Nucleus accumbens (tissue), 56 donors: Measurements from ENCODE around the gene PAPOLA.
"Not testable (repeated sequence)": the region's sequence is repeated elsewhere in the genome, so short reads cannot be mapped to it uniquely, and the experiment has no call there.

Experiments used
- DNase-seq, 56 donors: peaks; one replicate each; lab custom pipeline; 2025; lab: John Stamatoyannopoulos, UW

Gene PAPOLA

DNA sequence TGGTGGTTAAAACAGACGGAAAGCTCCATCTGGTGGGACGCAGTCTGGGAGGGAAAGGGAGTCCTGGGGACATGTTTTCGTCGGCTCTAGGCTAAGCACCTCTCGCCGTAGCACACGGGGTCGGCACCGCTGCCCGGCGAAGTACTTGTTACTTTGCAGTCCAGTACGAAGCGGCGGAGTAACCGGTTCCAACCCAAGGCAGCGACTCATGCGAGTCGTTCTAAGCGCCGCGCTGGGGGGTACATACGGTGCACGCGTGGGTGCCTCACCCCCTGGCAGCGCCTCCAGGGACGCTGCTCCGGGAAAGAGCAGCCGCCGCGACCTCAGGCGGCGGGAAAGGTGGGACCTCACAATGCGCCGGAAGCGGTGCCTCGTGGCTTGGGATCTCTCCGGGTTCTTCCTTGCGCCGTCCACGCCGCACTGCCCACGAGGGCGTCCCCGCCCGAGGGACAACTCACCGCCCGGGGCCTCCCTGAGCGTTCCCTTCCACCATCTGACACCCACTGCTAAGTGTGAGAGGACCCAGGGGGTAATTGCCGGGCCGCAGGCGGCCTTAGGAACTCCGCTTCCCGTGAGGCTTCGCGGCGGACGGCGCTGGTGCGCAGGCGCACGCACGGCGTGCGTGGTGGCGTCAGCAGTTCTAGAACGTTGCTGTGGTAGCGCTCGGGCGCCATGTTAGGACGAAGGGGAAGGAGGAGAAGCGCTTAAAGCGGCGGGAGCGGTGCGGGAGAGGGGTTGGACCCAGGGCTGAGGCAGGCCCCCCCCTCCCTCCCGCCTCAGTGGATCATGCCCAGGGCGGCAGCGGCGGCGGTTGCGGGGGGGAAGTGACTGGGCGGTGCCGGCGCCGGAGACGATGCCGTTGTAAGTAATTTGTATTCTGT, at the start of gene PAPOLA:
TSS of gene PAPOLA (plus strand) at position 643 of the 881 bp plus-strand sequence. CDS start at position 854, 211 bp downstream.
- DNase-seq, result peak; percentile 54 to 97 (median 92)

DNA sequence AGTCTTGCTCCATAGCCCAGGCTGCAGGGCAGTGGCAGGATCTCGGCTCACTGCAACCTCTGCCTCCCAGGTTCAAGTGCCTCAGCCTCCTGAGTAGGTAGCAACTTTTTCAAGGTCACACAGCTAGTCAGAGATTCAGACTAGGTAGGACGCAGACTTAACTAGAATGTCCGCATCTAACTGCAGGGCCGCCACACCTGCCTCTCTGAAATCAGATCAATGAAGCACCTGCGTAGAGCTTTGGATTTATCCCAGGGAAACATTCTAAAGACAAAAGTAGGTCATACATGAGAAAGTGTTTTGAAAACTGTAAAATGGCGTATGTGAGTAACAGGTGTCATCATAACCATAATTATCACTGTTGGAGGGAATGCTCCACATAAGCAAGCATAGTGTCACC, 49.5 kb upstream of the PAPOLA start:
- no peak for DNase-seq

DNA sequence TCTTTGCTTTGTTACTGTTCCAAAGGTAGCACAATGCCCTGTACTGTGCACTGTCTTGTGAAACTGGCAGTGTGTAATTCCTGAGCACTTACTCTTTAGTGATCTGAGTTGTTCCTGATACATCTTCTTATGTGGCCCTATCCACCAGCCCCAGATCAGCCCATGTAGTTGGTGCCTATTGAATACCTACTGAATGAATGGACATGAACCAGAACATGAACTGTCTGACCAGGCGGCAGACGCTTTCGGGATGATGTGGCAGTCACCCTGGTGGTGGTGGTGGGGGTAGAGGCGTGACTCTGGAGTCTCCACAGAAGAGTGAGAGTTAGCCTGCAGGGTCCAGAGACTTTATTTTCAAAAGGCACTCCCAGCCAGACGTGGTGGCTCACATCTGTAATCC, 46.6 kb upstream of the PAPOLA start:
- DNase-seq, result no peak

DNA sequence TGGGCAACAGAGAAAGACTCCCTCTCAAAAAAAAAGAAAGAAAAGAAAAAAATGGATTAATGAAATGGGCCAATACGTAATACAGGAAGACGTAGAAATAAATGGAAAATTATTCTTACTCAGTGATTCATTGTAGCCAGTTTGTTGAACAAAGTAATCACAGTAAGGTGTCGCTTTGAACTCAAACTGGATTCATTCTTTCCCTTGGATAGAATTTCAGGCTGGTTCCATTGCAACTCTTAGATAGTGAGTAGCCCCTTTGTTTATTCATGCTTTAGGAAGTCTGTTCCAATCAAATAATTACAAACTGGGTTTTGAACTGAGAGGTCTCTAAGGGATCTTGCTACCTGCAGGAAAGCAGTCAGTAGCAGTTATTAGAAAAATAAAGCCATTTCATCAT, 42.3 kb upstream of the PAPOLA start:
- no peak for DNase-seq

DNA sequence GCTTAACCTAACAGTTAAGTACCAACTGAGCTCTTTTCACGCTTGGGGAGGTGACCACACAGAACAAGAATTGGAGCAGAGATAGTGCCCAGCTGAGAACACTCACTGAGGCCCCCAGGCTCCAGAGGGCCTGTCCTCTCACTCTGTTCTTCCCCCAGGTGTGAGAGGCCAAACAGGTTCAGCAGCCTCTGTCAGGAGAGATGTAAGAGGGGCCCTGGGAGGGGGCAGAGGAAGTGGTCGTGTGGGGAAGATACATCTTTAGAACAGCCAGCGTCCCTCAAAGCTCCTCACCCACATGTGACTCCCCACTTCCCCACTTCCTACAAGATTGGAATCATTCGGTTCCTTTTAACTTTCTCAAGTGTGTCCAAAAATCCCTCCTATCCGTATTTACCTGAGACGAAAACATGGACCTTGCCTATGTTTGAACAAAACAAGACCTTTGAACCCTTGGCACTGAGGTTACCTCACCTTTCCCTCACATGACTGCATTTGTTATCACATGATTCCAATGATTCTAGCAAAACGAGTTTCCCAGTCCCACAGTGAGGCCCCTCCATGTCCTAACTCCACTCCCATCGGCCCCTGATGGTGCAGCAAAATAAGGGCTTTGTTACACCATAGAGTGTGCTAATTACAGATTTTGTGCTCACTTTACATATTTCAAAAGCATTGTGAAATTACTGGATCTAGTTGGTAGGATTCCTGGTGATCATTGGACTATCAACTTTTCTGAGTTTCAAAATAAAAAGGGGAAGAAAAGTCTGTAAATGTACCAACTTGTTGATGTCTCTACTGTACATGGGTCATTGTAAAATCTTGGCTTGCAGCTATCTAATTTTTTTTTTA, 40.0 kb upstream of the PAPOLA start:
- no peak for DNase-seq

DNA sequence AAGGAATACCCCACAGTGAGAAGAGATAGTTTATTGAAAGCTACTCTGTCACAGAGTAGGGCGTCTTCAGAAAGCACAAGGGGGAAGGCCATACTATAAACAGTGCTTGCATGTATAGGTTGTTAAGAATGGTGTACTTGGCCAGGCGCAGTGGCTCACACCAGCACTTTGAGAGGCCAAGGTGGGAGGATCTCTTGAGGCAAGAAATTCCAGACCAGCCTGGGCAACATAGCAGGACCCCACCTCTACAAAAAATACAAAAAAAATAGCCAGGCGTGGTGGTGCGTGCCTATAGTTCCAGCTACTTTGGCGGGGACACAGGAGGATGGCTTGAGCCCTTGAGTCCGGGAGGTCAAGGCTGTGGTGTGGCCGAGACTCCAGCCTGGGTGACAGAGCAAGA, 38.0 kb upstream of the PAPOLA start:
- no peak for DNase-seq

DNA sequence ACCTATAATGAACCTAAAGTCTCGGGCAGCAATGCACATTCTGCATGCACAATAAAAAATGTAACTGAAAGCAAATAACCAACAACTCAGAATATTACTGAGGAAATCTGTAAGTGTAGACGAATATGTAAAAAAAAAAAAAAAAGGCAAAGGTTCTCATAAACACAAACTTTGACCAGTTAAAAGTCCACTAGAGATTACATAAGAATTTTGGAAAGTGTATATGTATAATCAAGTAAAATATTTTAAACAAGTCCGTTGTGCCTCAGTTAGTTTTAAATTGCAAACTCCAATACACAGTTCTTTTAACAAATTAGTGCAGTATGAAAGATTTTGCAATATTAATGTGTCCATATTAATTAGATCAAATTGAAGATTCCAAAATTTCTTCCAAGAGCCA, 35.3 kb upstream of the PAPOLA start:
- no peak for DNase-seq

DNA sequence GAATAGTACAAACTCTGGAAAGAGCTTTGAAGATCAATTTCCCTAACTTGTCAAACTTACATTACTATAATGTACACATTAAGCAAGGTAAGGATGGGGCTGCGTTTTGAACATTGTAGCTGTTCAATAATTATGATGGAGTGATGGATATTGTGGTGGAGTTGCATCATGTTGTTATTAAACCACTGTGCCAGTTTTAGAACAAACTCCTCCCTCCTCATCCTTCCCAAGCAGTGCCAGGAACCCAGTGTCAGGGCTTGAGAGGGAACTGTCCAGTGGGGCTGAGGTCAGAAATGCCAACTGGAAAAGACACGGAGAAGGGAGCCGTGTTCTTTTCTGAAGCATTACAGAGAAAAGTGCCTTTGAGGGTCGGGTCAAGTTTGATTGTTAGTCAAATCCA, 31.9 kb upstream of the PAPOLA start:
- no peak for DNase-seq

DNA sequence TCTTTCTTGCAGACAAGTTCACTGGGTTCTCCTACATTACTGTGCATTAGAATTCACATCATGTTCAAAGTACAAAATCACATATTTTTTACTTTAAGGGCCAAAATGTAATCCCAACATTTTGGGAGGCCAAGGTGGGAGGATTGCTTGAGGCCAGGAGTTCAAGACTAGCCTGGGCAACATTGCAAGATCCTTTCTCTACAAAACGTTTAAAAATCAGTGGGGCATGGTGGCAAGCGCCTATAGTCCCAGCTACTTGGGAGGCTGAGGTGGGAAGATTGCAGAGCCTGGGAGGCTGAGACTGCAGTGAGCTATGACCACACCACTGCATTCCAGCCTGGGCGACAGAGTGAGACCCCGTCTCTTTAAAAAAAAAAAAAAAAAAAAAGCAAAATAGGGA, 31.2 kb upstream of the PAPOLA start:
- DNase-seq, result not testable (repeated sequence)

DNA sequence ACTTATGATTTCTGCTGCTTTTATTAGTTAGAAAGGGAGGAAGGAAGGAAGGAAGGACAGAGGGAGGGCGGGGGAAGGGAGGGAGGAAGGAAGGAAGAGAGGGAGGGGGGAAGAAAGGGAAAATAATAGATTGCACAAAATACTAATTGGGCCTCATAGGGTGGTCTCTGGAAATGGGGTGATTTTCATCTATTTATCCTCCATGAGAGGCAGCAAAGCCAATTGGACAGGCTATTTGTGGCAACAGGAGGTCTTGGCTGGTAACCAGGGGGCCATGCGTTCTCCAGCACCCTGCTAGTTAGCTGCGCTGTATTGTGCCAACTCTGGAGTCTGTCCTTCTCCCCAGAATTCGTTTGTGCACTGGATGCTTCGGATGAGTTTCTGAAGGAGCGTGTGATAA, 24.1 kb upstream of the PAPOLA start:
- DNase-seq, result no peak

DNA sequence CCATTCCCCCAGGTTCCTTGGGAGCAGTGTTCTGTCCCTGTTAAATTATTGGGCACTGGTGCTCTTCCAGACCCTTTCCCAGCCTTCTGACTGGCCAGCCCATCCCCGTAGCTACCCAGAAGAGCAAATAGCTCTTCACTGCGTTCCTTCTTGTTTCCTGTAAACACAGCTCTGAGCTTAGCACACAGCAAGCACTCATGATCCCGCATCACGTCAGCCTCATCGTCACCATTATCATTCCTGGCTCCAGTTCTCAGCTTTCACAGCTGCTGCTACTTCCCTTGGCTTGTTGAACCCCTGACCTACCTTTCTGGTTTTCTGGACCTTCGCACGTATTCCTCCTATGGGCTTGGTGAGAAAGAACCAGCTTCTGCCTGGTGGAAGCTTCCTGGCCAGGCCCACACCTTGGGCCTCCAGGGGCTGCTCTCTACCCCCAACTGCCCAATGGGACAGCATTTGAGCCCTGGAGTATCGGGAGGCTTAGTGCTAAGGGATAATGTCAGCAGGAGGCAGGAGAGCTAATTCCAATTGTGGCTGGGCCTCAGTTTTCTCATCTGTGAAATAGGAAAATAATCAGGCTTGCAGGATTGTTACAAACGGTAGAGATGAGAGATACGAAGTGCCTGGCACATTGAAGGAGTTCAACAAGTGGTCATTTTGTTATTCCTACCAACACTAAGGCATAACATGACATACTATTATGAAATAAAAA, 22.6 kb upstream of the PAPOLA start:
- no peak for DNase-seq

DNA sequence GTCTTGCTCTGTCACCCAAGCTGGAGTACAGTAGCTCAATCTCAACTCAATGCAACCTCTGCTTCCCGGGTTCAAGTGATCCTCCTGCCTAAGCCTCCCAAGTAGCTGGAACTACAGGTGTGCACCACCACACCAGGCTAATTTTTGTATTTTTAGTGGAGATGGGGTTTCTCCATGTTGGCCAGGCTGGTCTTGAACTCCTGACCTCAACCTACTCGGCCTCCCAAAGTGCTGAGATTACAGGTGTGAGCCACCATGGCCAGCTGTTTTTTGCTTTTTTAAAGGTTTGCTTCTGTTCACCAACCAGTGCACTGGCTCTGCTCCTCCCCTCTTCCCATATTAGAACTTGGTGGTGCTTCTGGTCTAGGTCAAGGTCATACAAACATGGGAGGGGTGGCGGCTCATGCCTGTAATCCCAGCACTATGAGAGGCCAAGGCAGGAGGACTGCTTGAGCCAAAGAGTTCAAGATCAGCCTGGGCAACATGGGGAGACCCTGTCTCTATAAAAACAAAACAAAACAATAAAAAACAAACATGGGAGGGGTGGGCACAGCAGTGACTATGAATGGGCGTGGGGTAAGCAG, 20.4 kb upstream of the PAPOLA start:
- no peak for DNase-seq

DNA sequence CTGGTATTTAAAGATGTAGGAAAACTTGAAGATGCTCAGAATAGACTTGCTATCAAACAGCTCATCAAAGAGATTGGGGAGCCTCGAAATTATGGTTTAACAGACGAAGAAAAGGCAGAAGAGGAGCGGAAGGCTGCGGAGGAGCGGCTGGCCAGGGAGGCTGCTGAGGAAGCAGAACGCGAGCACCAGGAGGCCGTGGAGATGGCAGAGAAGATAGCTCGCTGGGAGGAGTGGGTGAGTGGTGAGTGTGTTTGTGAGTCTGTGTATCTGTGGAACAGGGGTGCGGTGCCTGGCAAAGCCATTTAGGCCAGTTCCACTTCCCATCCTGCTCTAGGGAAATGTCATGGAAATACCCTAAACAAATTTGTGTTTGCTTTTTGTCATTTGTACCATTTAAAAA, 19.2 kb upstream of the PAPOLA start:
- no peak for DNase-seq

DNA sequence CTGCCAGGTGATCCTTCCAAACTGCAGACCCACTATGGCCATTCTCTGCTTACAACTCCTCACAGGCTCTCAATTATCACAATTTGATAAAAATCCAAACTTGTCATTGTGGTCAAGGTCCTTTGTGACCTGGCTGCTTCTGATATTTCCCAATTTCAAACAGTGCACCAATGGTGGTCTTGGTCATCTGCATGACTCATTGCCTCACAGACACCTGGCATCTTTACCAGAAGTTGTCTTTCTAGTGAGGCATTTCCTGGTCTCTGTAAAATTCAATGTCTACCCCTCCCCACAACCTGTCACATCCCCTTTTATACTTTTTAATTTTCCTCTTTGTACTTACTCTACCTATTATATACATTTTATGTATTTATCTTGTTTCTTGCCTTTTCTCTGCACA, 17.8 kb upstream of the PAPOLA start:
- no peak for DNase-seq

DNA sequence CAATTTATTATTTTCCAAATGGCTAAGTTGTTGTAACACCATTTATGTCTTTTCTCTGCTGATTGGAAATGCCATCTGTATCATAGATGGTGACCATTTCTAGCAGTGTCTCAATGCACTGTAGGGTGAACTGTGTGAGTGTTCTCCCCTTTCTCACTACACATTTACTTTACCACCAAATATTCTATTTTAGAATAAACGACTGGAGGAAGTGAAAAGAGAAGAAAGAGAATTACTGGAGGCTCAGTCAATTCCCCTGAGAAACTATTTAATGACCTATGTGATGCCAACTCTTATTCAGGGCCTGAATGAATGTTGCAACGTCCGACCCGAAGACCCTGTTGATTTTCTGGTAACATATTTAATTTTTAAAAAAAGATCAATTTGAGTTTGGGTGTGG, 15.5 kb upstream of the PAPOLA start:
- DNase-seq, result no peak

DNA sequence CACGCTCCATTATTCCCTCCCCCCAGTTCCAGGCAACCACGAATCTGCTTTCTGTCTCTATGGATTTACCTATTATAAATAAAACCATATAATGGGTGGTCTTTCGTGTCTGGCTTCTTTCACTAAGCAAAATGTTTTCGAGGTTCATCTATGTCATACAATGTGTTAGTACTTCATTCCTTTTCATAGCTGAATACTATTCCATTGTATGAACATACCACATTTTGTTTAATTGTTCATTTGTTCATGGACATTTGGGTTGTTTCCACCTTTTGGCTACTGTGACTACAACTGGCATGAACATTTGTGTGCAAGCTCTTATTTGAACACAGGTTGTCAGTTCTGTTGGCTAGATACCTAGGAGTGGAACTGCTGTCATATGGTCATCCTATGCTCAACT, 12.9 kb upstream of the PAPOLA start:
- DNase-seq, result no peak

DNA sequence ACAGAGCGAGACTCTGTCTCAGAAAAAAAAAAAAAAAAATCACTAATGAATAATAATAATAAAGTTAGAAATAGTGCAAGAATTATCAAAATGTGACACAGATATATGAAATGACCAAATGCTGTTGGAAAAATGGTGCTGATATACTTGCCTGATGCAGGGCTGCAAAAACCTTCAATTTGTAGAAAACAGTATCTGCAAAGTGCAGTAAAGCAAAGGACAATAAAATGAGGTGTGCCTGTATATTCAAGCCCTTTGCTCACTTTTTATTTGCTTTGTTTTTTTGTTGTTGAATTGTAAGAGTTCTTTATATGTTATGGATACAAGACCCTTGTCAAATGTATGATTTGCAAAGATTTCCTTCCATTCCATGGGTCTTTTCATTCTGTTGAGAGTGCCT, 9.0 kb upstream of the PAPOLA start:
- no peak for DNase-seq

DNA sequence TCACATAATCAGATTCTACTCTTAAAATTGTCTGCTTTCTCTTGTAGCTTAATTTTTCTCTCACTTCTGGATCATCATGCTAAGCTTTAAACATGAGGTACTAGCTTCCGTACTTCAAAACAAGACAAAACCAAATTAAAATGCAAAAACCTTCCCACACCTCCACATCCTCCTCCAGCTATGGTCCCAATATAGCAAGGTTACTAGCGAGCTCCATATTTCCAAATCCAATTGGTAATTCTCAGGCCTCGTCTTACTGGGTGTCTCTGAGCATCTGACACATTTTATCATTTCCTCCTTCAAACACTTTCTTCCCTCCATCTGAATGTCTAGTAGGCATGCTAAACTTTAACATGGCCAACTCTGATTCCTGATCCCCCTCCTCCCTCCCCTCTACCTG, 7.9 kb upstream of the PAPOLA start:
- peak in 12 of 56 donors; percentile 3 to 39 (median 23) for DNase-seq

DNA sequence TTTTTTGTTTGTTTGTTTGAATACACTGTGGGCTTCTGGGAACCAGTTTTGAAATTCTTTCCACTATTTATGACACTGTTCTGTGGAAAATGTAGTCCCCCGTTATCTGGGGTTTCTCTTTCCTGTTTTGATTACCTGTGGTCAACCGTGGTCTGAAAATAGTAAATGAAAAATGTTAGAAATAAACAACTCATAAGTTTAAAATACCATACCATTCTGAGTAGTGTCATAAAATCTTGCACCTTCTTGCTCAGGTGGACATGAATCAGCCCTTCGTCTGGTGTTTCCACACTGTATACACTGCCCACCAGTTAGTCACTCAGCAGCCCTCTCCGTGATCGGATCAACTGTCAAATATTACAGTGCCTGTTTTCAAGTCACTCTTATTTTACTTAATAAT, 5.1 kb upstream of the PAPOLA start:
- no peak for DNase-seq

DNA sequence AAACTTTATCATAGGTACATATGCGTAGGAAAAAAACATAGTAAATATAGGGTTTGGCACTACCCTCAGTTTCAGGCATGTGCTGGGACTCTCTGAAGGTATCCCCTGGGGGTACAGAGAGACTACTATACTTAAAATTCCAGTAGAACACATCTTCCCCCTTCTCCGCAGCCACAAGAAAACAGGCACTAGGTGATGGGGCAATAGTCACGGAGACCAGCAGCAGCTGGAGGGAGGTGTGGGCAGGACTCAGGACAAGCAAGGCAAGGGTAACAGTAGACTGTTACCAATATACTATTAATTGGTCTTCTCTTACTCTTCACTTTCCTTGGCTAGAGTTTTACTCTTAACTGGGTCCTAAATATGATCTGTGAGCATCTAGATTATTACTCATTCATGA, 4.6 kb upstream of the PAPOLA start:
- DNase-seq, result no peak
